ENCODE measurements around the gene EPB41L4B. TPM values are rescaled to one million over a fixed set of nuclear protein-coding genes. Genes with fewer than 3 reads are reported as not detected.

EPB41L4B gene
- total RNA-seq, 3 donors from 2014 or later = 11.5 to 47.2 (median 16.0) TPM

- Histone ChIP-seq H3K27me3 (no peaks in the 10 kb centered on the region), H3K4me1 (no peaks in the 10 kb centered on the region), H3K4me3 (no peak overlapping the region), H3K27ac (no peak overlapping the region), H3K36me3 (no peaks in the 10 kb centered on the region), H3K9me3 (no peaks in the 10 kb centered on the region)
- intact Hi-C loops (cut with DNase I; ENCODE audit: low total_unique reads) = no loop called here
- DNase-seq (ENCODE audit: low spot score in 2 of 2) = no peak
- TF ChIP-seq CTCF (IDR thresholded peaks at IDR 0.05) (no peak), POLR2AphosphoS5 (IDR thresholded peaks at IDR 0.05) (no peak), POLR2A (IDR thresholded peaks at IDR 0.05) (no peak)
These were observed 42.6 kb downstream of the EPB41L4B start for GRCh38 chr9:109278216-109278615.

GRCh38 chr9:109277451-109277850, 43.4 kb downstream of the EPB41L4B start:
- H3K4me1 ChIP-seq = no peaks in the 10 kb centered on the region
- no peak overlapping the region for H3K4me3 ChIP-seq
- no peak overlapping the region for H3K27ac ChIP-seq
- H3K9me3 ChIP-seq = no peaks in the 10 kb centered on the region
- H3K36me3 ChIP-seq = no peaks in the 10 kb centered on the region
- DNase-seq (ENCODE audit: low spot score in 2 of 2) = no peak
- intact Hi-C loops (cut with DNase I; ENCODE audit: low total_unique reads) = no loop called here
- no peaks in the 10 kb centered on the region for H3K27me3 ChIP-seq
- no peak for TF ChIP-seq POLR2A (IDR thresholded peaks at IDR 0.05)

GRCh38 chr9:109276469-109277440, 44.1 kb downstream of the EPB41L4B start:
- Histone ChIP-seq H3K36me3 (no peaks in the 10 kb centered on the region), H3K4me1 (no peaks in the 10 kb centered on the region), H3K27me3 (no peaks in the 10 kb centered on the region), H3K27ac (no peak overlapping the region), H3K4me3 (no peak overlapping the region), H3K9me3 (no peaks in the 10 kb centered on the region)
- intact Hi-C loops (cut with DNase I; ENCODE audit: low total_unique reads) = no loop called here
- DNase-seq (ENCODE audit: low spot score in 2 of 2) = no peak
- TF ChIP-seq POLR2AphosphoS5 (IDR thresholded peaks at IDR 0.05) = no peak
- no peak for TF ChIP-seq POLR2A (IDR thresholded peaks at IDR 0.05)
- no peak for TF ChIP-seq CTCF (IDR thresholded peaks at IDR 0.05)

GRCh38 chr9:109274884-109275730, 45.8 kb downstream of the EPB41L4B start:
- Histone ChIP-seq H3K27ac (no peak overlapping the region), H3K36me3 (no peaks in the 10 kb centered on the region), H3K4me1 (no peaks in the 10 kb centered on the region), H3K9me3 (no peaks in the 10 kb centered on the region), H3K4me3 (no peak overlapping the region), H3K27me3 (no peaks in the 10 kb centered on the region)
- intact Hi-C loops (cut with DNase I; ENCODE audit: low total_unique reads) = no loop called here
- TF ChIP-seq POLR2AphosphoS5 (IDR thresholded peaks at IDR 0.05) = no peak
- DNase-seq (ENCODE audit: low spot score in 2 of 2) = no peak

- Histone ChIP-seq H3K9me3 (no peaks in the 10 kb centered on the region), H3K27me3 (no peaks in the 10 kb centered on the region), H3K4me1 (no peaks in the 10 kb centered on the region), H3K4me3 (no peak overlapping the region), H3K36me3 (no peaks in the 10 kb centered on the region), H3K27ac (no peak overlapping the region)
- no peak for TF ChIP-seq POLR2AphosphoS5 (IDR thresholded peaks at IDR 0.05)
- DNase-seq (ENCODE audit: low spot score in 2 of 2) = no peak
- intact Hi-C loops (cut with DNase I; ENCODE audit: low total_unique reads) = no loop called here
These were observed 47.0 kb downstream of the EPB41L4B start for GRCh38 chr9:109273869-109274268.

- Histone ChIP-seq H3K27me3 (no peaks in the 10 kb centered on the region), H3K36me3 (no peaks in the 10 kb centered on the region), H3K4me3 (no peak overlapping the region), H3K4me1 (no peaks in the 10 kb centered on the region), H3K27ac (no peak overlapping the region), H3K9me3 (no peaks in the 10 kb centered on the region)
- intact Hi-C loops (cut with DNase I; ENCODE audit: low total_unique reads) = no loop called here
- no peak for DNase-seq (ENCODE audit: low spot score in 2 of 2)
- no peak for TF ChIP-seq CTCF (IDR thresholded peaks at IDR 0.05)
- no peak for TF ChIP-seq POLR2A (IDR thresholded peaks at IDR 0.05)
- no peak for TF ChIP-seq POLR2AphosphoS5 (IDR thresholded peaks at IDR 0.05)
These were observed 48.1 kb downstream of the EPB41L4B start for GRCh38 chr9:109272745-109273144.

Data from breast epithelium (tissue), 4 donors.